Activated CD8-positive, alpha-beta T cell treated with anti-CD3 and anti-CD28 coated beads for 36 hours (primary cell): ENCODE data around the gene AIFM2. TPM values are rescaled to one million over a fixed set of nuclear protein-coding genes. Genes with fewer than 3 reads are reported as not detected.

Experiments
- ATAC-seq: fragments of 200-7000 bp; cut with Tn5 transposase; one replicate; pipeline ENCODE4 v1.10.0; 2021; ENCODE audit warnings: mild to moderate bottlenecking, moderate library complexity
- CTCF ChIA-PET: fragments of 350-600 bp; sonication (Branson Sonifier 250); formaldehyde crosslinking; loops from one replicate; lab custom pipeline; 2021; ENCODE audit warnings: antibody characterized with exemption; lab: Charles Lee
- POLR2A ChIA-PET: fragments of 350-600 bp; sonication (Branson Sonifier 250); formaldehyde crosslinking; loops from one replicate; lab custom pipeline; 2021; ENCODE audit warnings: antibody characterized with exemption; lab: Charles Lee
- DNase-seq: peaks from one replicate; pipeline ENCODE4 v3.0.0-alpha.2; 2020
- H3K27ac Mint-ChIP-seq: one replicate; pipeline ENCODE4 v1.8.0; 2021; ENCODE audit warnings: mild to moderate bottlenecking, mixed read lengths
- H3K27me3 Mint-ChIP-seq: one replicate; pipeline ENCODE4 v1.8.0; 2021; ENCODE audit warnings: mixed read lengths
- H3K36me3 Mint-ChIP-seq: one replicate; pipeline ENCODE4 v1.8.0; 2021; ENCODE audit warnings: low read depth, mixed read lengths
- H3K4me1 Mint-ChIP-seq: one replicate; pipeline ENCODE4 v1.8.0; 2021; ENCODE audit warnings: low read depth, mixed read lengths
- H3K4me3 Mint-ChIP-seq: one replicate; pipeline ENCODE4 v1.8.0; 2021; ENCODE audit warnings: mild to moderate bottlenecking, moderate library complexity, mixed read lengths
- H3K9me3 Mint-ChIP-seq: one replicate; pipeline ENCODE4 v1.8.0; 2021; ENCODE audit warnings: mixed read lengths
- CTCF ChIP-seq: fragments of 200-600 bp; IDR thresholded peaks from one replicate; pipeline ENCODE4 v1.8.0; 2022; ENCODE audit warnings: antibody characterized with exemption, mild to moderate bottlenecking
- intact Hi-C: fragments of 100-400 bp; cut with micrococcal nuclease; formaldehyde crosslinking; loops from one replicate; pipeline ENCODE4 v1.10.0; 2022
- total RNA-seq, 2 experiments: library from RNA; stranded (reverse); gene quantifications; one replicate each; pipeline ENCODE4 v1.2.3, GENCODE V29; 2021

Gene AIFM2
- total RNA-seq, 2 experiments from 2014 or later = 6.3 to 8.2 TPM

GRCh38 chr10:70135046-70135445 is 2.4 kb upstream of the AIFM2 start:
- no peak overlapping the region for H3K4me3 Mint-ChIP-seq
- DNase-seq = no peak
- H3K36me3 Mint-ChIP-seq = peaks cover 7% of the 10 kb centered on the region
- ATAC-seq = no peak
- no peak for TF ChIP-seq CTCF
- ChIA-PET CTCF (interaction anchor here (0.6 to 3.8 kb wide), 7 partner anchors 9 to 176 kb away, joined by 3 to 37 read pairs (median 4); partner anchors contain the start of genes SAR1A and TYSND1), POLR2A (interaction anchor here (0.6 to 5.3 kb wide), 4 partner anchors 10 to 247 kb away, joined by 3 to 38 read pairs (median 4); partner anchors contain the start of gene TYSND1)
- H3K9me3 Mint-ChIP-seq = no peaks in the 10 kb centered on the region
- intact Hi-C loops = no loop called here
- H3K27ac Mint-ChIP-seq = no peak overlapping the region
- H3K27me3 Mint-ChIP-seq = no peaks in the 10 kb centered on the region
- peaks cover 30% of the 10 kb centered on the region for H3K4me1 Mint-ChIP-seq

- no peaks in the 10 kb centered on the region for H3K9me3 Mint-ChIP-seq
- peak overlapping the region; percentile 80 for H3K4me3 Mint-ChIP-seq
- intact Hi-C loops = no loop called here
- peaks cover 4% of the 10 kb centered on the region for H3K36me3 Mint-ChIP-seq
- TF ChIP-seq CTCF = no peak
- ATAC-seq (no peak), DNase-seq (no peak)
- H3K4me1 Mint-ChIP-seq = peaks cover 22% of the 10 kb centered on the region
- CTCF ChIA-PET = no interaction called here
- H3K27ac Mint-ChIP-seq = peak overlapping the region; percentile 84
- POLR2A ChIA-PET = interaction anchor here (0.6 to 1.2 kb wide), 3 partner anchors 13 to 39 kb away, joined by 3 read pairs; partner anchors contain the start of gene SAR1A
- H3K27me3 Mint-ChIP-seq = no peaks in the 10 kb centered on the region
Observed at GRCh38 chr10:70131560-70131937, 1.1 kb downstream of the AIFM2 start.

DNA sequence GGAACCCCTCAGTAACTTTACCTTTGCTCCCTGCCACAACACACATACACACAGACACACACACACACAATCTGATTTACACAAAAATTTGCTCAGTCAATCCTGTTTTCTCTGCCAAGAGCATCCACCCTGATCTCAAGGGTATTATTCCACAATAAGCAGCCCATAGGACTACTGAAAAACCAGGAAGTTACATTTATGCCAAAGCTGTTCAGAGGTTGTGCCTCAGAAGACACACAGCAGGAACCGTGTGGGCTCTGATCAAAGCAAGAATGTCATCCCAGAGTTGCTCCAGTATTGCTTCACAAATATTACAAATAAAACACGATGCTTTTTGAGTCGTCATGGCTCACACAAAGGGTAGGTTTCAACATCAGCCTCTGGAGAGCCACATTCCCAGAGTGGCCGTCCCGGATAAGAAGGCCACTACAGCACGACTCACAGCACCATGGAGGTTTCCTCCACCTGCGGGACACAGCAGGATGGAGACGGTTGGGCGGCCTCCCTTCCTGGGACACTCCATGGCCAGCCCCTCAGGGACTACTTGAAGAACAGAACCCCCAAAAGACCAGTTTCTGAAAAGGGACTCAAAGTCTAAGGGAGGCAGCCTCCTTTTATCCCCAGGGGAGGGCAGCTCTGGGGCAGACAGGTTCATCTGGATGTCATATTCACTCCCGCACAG is 1.6 kb downstream of the AIFM2 start:
- DNase-seq (no peak), ATAC-seq (no peak)
- TF ChIP-seq CTCF = no peak
- CTCF ChIA-PET = interaction anchor here (1.6 to 2.2 kb wide), 4 partner anchors 13 to 91 kb away, joined by 3 to 21 read pairs (median 4); partner anchors contain the start of gene TYSND1
- Mint-ChIP-seq H3K27me3 (no peaks in the 10 kb centered on the region), H3K36me3 (peaks cover 4% of the 10 kb centered on the region), H3K27ac (no peak overlapping the region), H3K4me3 (peak overlapping the region; percentile 80), H3K4me1 (peaks cover 22% of the 10 kb centered on the region), H3K9me3 (no peaks in the 10 kb centered on the region)
- POLR2A ChIA-PET = interaction anchor here (0.9 to 1.2 kb wide), 2 partner anchors 14 to 40 kb away, joined by 3 read pairs; partner anchors contain the start of gene SAR1A
- intact Hi-C loops = no loop called here

GRCh38 chr10:70126700-70127395 is 5.8 kb downstream of the AIFM2 start:
- Mint-ChIP-seq H3K4me3 (no peak overlapping the region), H3K27me3 (no peaks in the 10 kb centered on the region), H3K4me1 (peaks cover 11% of the 10 kb centered on the region), H3K36me3 (peaks cover 4% of the 10 kb centered on the region), H3K9me3 (no peaks in the 10 kb centered on the region), H3K27ac (no peak overlapping the region)
- intact Hi-C loops = no loop called here
- no peak for TF ChIP-seq CTCF
- DNase-seq = no peak
- ChIA-PET CTCF (interaction anchor here (0.9 to 3.9 kb wide), 5 partner anchors 8 to 238 kb away, joined by 4 to 43 read pairs (median 4); partner anchors contain the start of gene TYSND1), POLR2A (interaction anchor here (1.3 to 1.7 kb wide), 2 partner anchors 11 to 19 kb away, joined by 3 to 5 read pairs; no protein-coding TSS in a partner anchor)
- no peak for ATAC-seq
